Measurements from ENCODE around the gene RMP24.

- TF ChIP-seq RFX5 (IDR thresholded peaks at IDR 0.05; ENCODE audit: low read depth, low read length) = no peak
- no peak for TF ChIP-seq POLR2A (IDR thresholded peaks at IDR 0.05; ENCODE audit: low read depth, low read length)
- no peak for TF ChIP-seq RAD21 (IDR thresholded peaks at IDR 0.05; ENCODE audit: low read length)
- TF ChIP-seq CTCF (conservative IDR thresholded peaks at IDR 0.05; ENCODE audit: low read depth, low read length) = no peak
Measured at GRCh38 chr18:35942133-35942532, 30.3 kb upstream of the RMP24 start.

All from IMR-90 (cell line).